SK-N-MC (cell line): ENCODE measurements around the gene PRADC1.

Experiments
- EZH2 ChIP-seq: fragments of 200-600 bp; sonication (generic); IDR thresholded peaks from one replicate; pipeline ENCODE4 v1.6.1; 2017; ENCODE audit warnings: antibody characterized with exemption
- POLR2AphosphoS5 ChIP-seq: IDR thresholded peaks from 2 replicates; pipeline ENCODE4 v1.6.1; 2012; ENCODE audit warnings: mild to moderate bottlenecking, low read depth, low read length, borderline replicate concordance

DNA sequence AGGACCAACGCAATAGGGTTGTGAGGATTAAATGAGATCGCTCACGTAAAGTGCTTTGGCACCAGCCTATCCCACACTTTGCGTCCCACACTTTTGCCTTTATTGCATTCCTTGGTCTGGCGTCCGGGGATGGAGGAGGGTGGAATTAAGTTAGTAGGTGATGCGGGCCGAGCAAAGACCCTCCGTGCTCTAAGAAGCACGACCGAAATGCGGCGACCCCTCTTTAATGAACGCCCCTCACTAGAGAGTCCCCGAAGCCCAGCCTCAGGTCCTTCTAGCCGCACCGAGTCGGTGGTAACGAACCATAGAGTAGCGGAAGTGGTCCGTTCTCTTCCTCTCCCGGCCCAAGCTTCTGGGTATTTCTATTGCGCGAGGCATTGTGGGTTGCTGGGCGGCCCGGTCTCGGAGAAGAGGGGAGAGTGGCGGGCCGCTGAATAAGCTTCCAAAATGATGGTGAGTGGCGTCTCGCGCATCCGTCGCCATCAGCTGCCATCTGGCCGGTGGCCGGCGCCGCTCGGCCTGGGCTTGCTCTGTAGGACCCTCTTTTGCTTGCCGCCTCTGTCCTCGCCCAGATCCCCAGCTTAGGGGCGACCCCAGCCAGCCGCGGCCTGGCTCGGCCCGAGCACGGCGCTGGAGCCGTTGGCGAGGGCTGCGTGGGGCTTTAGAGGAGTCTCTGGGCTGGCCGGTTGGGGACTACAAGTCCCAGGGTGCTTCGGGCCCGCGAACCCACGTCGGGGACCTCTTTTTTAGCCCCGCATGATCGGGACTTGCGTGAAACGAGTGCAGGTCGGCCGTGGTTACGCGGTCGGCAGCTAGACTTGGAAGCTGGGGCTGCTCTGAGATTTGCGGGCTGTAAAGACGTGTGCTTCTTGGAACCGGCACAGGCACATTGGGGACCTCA, 1.1 kb upstream of the PRADC1 start, which contains the start of gene CCT7:
- peak; percentile 97 for TF ChIP-seq POLR2AphosphoS5
- TF ChIP-seq EZH2: no peak
